PC-3 (cell line): Measurements from ENCODE around the gene MAEA.

ENCODE experiments used
- CTCF ChIP-seq: fragments of 300-600 bp; sonication (generic); conservative IDR thresholded peaks from 2 replicates; pipeline ENCODE4 v1.5.1; 2017; ENCODE audit warnings: antibody characterized with exemption, low read depth, mild to moderate bottlenecking, low read length
- EZH2 ChIP-seq: fragments of 300-600 bp; sonication (generic); IDR thresholded peaks from one replicate; pipeline ENCODE4 v1.6.1; 2017; ENCODE audit warnings: antibody characterized with exemption, mild to moderate bottlenecking, low read length; ENCODE audit not compliant: unreplicated experiment

- TF ChIP-seq CTCF (no peak), EZH2 (no peak)
Measured at GRCh38 chr4:1300466-1301455, 11.1 kb downstream of the MAEA start.
